HL-60 (cell line): ENCODE results near the gene POU4F1.

Source experiments
- DNase-seq, 2 experiments: peaks; one replicate each; pipeline ENCODE4 v3.0.0-alpha.2; 2010 to 2020; ENCODE audit warnings: low read depth in 1 of 2, low spot score in 1 of 2
- H3K27ac ChIP-seq: fragments of 250-450 bp; sonication (Bioruptor Pico); replicated peaks from 2 replicates; pipeline ENCODE4 v1.5.1; 2020; ENCODE audit warnings: mild to moderate bottlenecking, moderate library complexity
- H3K27me3 ChIP-seq: fragments of 250-450 bp; sonication (Bioruptor Pico); 2 replicates; pipeline ENCODE4 v1.5.1; 2021; ENCODE audit warnings: mild to moderate bottlenecking, moderate library complexity; ENCODE audit not compliant: insufficient read depth, poor library complexity, severe bottlenecking
- H3K4me3 ChIP-seq: replicated peaks from 2 replicates; pipeline ENCODE4 v1.5.1; 2011; ENCODE audit warnings: mild to moderate bottlenecking, control low read depth, low read length; ENCODE audit not compliant: insufficient read depth
- CTCF ChIP-seq: IDR thresholded peaks from one replicate; pipeline ENCODE4 v1.5.1; 2011; ENCODE audit warnings: low read length, control low read depth, inconsistent platforms; ENCODE audit not compliant: insufficient read depth
- GABPA ChIP-seq: IDR thresholded peaks from 2 replicates; pipeline ENCODE4 v1.6.1; 2012; ENCODE audit warnings: low read depth
- POLR2AphosphoS5 ChIP-seq: IDR thresholded peaks from 2 replicates; pipeline ENCODE4 v1.6.1; 2012; ENCODE audit warnings: low read depth
- SPI1 ChIP-seq: IDR thresholded peaks from 2 replicates; pipeline ENCODE4 v1.6.1; 2012; ENCODE audit warnings: low read depth, mild to moderate bottlenecking, borderline replicate concordance
- TF ChIP-seq, protein P1 (sequence below): IDR thresholded peaks from 2 replicates; pipeline ENCODE4 v1.6.1; 2012; ENCODE audit warnings: low read depth; ENCODE audit not compliant: insufficient replicate concordance

POU4F1 gene

DNA sequence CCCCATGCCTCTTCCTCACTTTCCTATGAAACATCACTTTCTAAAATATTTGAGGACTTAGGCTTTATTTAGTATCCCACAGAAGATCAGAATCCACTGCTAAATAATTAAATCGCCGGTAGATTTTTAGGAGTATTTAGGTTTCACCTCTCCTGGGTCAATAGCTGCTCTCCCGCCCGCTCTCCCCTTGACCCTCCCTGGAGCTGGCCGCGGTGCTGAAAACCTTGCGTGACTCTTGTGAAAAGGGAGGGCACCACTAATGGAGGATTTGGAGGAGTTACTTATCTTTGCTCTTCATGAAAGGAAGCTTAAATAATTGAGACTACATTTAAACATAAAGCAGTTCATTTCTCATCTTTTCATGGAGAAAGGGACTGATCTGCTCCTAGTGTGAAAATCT is 14.1 kb downstream of the POU4F1 start:
- TF ChIP-seq CTCF (no peak), SPI1 (no peak), POLR2AphosphoS5 (no peak)
- TF ChIP-seq, protein P1, sequence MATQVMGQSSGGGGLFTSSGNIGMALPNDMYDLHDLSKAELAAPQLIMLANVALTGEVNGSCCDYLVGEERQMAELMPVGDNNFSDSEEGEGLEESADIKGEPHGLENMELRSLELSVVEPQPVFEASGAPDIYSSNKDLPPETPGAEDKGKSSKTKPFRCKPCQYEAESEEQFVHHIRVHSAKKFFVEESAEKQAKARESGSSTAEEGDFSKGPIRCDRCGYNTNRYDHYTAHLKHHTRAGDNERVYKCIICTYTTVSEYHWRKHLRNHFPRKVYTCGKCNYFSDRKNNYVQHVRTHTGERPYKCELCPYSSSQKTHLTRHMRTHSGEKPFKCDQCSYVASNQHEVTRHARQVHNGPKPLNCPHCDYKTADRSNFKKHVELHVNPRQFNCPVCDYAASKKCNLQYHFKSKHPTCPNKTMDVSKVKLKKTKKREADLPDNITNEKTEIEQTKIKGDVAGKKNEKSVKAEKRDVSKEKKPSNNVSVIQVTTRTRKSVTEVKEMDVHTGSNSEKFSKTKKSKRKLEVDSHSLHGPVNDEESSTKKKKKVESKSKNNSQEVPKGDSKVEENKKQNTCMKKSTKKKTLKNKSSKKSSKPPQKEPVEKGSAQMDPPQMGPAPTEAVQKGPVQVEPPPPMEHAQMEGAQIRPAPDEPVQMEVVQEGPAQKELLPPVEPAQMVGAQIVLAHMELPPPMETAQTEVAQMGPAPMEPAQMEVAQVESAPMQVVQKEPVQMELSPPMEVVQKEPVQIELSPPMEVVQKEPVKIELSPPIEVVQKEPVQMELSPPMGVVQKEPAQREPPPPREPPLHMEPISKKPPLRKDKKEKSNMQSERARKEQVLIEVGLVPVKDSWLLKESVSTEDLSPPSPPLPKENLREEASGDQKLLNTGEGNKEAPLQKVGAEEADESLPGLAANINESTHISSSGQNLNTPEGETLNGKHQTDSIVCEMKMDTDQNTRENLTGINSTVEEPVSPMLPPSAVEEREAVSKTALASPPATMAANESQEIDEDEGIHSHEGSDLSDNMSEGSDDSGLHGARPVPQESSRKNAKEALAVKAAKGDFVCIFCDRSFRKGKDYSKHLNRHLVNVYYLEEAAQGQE: peak; percentile 98
- no peak overlapping the region for H3K27ac ChIP-seq
- peak in 1 of 2 experiments; percentile 52 for DNase-seq

GRCh38 chr13:78587395-78587794 is 16.0 kb downstream of the POU4F1 start:
- TF ChIP-seq CTCF (no peak), POLR2AphosphoS5 (no peak), SPI1 (no peak)
- no peak for DNase-seq
- Histone ChIP-seq H3K27me3 (peaks cover 42% of the 10 kb centered on the region), H3K4me3 (no peak overlapping the region), H3K27ac (no peak overlapping the region)

More for the DNA sequence above, 14.1 kb downstream of the POU4F1 start:
- peaks cover 60% of the 10 kb centered on the region for H3K27me3 ChIP-seq
- no peak overlapping the region for H3K4me3 ChIP-seq

DNA sequence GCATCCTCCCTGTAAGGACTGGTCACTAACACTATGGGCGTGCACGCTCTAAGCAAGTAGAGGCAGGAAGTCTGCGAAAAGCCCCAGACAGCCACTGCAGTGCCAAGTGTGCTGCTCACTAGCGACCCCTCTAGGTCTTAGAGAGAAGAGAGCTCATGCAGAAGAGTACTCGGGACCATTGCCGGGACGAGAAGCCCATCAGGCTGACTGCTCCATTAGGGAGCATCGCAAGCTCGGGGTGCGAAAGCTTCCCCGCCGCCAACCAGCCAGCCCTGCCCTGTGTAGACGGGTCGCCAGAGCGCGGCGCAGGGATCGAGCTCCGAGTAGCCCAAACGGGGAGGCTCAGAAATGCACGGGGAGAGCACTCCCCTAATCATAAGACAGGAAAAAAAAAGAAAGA is 16.6 kb downstream of the POU4F1 start:
- Histone ChIP-seq H3K4me3 (no peak overlapping the region), H3K27me3 (peaks cover 44% of the 10 kb centered on the region), H3K27ac (no peak overlapping the region)
- TF ChIP-seq, protein P1: no peak
- TF ChIP-seq CTCF (no peak), SPI1 (no peak), POLR2AphosphoS5 (no peak), GABPA (no peak)
- no peak for DNase-seq

GRCh38 chr13:78576261-78576660 is 27.1 kb downstream of the POU4F1 start:
- DNase-seq: peak in 1 of 2 experiments; percentile 65
- no peak overlapping the region for H3K27ac ChIP-seq
- TF ChIP-seq CTCF: no peak
- TF ChIP-seq, protein P1: no peak
- TF ChIP-seq SPI1: no peak
- TF ChIP-seq POLR2AphosphoS5: no peak
- no peak for TF ChIP-seq GABPA
- H3K27me3 ChIP-seq: no peaks in the 10 kb centered on the region
- H3K4me3 ChIP-seq: no peak overlapping the region
